HCEC 1CT (cell line): ENCODE measurements around the gene NELFE.
"Not testable (repeated sequence)": the region's sequence is repeated elsewhere in the genome, so short reads cannot be mapped to it uniquely, and the experiment has no call there.

Source experiments
- DNase-seq: peaks from one replicate; pipeline ENCODE4 v3.0.0-alpha.2; 2017

NELFE gene

DNA sequence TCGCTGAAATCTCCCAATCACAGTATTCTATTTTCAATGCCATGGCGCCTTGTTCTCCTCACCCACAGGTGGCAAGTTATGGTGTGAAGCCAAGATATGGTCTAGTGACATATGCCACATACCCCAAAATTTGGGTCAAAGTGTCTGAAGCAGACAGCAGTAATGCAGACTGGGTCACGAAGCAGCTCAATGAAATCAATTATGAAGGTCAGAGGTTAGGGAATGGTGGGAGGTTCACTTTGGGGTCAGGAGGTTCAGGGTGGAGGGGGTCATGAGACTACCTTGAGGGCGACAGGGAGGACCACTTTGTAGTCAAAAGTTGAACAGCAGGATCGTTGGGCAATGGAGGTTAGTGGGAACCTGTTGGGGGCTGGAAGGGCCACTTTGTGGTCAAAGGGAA, 10.5 kb downstream of the NELFE start:
- no peak for DNase-seq

DNA sequence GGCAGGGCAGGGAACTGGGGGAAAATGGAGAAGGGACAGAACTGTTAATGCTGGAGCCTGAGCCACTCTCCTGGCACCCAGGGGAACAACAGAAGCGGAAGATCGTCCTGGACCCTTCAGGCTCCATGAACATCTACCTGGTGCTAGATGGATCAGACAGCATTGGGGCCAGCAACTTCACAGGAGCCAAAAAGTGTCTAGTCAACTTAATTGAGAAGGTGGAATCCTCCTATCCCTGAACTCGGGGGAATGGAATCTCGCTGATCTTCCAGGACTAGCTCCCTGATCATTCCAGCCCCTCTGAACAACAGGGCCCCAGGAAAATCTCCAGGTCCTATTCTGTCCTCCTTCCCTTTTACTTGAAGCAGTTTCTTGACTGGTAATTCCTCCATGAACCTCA, 10.9 kb downstream of the NELFE start:
- no peak for DNase-seq

DNA sequence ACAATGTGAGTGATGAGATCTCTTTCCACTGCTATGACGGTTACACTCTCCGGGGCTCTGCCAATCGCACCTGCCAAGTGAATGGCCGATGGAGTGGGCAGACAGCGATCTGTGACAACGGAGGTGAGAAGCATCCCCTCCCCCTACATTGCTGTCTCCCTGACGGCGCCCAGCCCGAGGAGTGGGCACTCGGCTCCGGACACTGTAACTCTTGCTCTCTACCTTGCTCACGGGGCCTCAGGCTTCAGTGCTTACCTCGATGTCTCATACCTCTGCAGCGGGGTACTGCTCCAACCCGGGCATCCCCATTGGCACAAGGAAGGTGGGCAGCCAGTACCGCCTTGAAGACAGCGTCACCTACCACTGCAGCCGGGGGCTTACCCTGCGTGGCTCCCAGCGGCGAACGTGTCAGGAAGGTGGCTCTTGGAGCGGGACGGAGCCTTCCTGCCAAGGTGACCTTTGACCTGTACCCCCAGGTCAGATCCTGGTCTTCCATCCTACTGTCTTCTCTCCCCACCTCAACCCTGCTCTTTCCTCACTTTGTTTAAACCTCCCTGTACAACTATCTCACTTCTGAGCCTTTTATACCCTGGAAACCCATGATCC, 11.6 kb downstream of the NELFE start:
- no peak for DNase-seq

DNA sequence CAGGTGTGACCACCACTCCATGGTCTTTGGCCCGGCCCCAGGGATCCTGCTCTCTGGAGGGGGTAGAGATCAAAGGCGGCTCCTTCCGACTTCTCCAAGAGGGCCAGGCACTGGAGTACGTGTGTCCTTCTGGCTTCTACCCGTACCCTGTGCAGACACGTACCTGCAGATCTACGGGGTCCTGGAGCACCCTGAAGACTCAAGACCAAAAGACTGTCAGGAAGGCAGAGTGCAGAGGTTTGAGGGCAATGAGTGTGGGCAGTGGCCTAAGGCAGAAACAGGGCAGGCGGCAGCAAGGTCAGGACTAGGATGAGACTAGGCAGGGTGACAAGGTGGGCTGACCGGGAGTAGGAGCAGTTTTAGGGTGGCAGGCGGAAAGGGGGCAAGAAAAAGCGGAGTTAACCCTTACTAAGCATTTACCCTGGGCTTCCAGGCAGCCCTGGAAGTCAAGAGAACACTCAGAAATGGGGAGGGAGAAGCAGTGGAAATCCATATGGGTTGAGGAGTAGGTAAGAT, 12.3 kb downstream of the NELFE start:
- DNase-seq: no peak

DNA sequence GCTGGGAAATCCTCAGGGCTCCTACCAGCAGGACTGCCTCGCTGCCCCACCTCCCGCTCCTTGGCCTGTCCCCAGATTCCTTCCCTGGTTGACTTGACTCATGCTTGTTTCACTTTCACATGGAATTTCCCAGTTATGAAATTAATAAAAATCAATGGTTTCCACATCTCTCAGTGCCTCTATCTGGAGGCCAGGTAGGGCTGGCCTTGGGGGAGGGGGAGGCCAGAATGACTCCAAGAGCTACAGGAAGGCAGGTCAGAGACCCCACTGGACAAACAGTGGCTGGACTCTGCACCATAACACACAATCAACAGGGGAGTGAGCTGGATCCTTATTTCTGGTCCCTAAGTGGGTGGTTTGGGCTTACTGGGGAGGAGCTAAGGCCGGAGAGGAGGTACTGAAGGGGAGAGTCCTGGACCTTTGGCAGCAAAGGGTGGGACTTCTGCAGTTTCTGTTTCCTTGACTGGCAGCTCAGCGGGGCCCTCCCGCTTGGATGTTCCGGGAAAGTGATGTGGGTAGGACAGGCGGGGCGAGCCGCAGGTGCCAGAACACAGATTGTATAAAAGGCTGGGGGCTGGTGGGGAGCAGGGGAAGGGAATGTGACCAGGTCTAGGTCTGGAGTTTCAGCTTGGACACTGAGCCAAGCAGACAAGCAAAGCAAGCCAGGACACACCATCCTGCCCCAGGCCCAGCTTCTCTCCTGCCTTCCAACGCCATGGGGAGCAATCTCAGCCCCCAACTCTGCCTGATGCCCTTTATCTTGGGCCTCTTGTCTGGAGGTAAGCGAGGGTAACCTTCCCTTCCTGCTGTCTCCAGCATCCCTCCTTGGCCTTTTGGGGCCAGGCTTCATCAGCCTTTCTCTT, 13.0 kb downstream of the NELFE start, which contains the start of gene CFB:
TSS of gene CFB (plus strand) at position 589 of the 863 bp plus-strand sequence. CDS start at position 716, 127 bp downstream.
- peak; percentile 91 for DNase-seq

DNA sequence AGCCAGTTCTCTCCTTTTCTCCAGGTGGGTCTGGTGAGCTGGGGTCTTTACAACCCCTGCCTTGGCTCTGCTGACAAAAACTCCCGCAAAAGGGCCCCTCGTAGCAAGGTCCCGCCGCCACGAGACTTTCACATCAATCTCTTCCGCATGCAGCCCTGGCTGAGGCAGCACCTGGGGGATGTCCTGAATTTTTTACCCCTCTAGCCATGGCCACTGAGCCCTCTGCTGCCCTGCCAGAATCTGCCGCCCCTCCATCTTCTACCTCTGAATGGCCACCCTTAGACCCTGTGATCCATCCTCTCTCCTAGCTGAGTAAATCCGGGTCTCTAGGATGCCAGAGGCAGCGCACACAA, 13.6 kb downstream of the NELFE start:
- DNase-seq: no peak

DNA sequence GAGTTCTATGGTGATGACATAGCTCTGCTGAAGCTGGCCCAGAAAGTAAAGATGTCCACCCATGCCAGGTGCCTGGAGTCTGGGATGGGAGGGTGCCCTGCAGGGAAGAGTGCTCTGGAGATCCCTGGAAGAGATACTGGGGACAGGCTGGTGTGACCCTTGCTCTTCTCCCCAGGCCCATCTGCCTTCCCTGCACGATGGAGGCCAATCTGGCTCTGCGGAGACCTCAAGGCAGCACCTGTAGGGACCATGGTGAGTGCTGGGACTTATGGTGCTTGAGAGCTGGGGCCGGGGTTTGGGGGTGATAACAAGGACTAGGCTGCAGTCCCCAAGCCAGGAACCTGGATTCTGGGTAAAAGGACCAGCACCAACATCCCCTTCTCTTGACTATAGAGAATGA, 15.0 kb downstream of the NELFE start:
- DNase-seq: no peak

DNA sequence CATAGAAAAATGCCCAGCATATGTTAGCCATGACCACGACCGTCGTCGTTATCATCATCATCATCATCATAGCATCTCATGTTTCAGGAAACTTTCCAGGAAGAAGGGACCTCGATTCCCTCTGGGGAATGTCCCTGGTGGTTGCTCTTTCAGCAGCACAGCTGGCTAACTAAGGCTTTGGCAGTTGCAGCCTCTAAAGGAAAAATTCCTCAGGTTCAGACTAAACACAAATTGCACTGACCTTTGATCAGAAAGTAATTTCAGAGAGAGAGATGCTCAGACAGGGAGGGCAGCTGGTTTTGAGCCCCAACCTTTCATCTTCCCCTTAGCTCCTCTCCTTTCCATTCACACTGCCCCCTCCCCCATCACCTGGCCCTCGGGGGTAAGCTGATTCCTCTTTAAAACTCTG, 18.5 kb downstream of the NELFE start:
- DNase-seq: peak; percentile 9

DNA sequence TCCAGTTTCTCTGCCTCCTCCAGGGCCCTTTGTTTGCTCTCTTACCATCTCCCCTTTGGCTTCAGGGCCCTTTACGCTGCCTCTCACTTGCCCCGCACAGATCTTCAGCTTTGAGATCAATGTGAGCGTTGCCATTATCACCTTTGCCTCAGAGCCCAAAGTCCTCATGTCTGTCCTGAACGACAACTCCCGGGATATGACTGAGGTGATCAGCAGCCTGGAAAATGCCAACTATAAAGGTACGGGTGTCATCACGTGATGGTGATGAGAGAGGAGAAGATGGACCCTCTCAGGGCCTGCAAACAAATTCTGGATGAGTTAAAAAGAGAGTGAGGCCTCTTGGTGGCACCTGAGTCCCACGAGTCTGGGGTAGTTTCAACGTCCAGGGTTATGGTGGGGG, 22.9 kb downstream of the NELFE start:
- DNase-seq: no peak

DNA sequence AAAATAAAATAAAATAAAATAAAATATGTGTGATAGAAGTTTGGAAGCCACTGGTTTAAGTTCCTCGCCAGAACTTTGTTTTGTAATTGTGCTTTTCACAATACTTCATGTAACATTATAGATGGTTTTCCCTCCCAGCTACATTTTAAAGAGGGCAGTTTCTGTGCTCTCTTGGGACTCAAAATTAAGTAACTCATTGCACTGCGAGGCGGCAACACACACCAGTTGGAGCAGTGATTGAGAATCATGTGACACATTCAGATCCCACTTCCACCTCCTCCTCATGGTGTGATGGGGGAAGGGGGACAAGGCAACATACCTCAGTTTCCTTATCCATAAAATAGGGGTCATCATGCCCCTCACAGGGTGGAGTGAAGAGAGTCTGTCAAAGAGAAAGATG, 23.8 kb downstream of the NELFE start:
- DNase-seq: no peak

DNA sequence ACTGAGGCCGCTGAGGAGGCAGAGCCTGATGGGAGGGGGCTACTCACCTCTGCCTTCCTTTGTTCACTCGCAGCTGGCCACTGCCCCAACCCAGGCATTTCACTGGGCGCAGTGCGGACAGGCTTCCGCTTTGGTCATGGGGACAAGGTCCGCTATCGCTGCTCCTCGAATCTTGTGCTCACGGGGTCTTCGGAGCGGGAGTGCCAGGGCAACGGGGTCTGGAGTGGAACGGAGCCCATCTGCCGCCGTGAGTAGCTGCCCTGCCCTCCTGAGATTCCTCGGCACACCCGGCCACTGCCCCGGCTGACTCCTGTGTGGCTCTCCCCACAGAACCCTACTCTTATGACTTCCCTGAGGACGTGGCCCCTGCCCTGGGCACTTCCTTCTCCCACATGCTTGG, 25.2 kb downstream of the NELFE start:
- no peak for DNase-seq

DNA sequence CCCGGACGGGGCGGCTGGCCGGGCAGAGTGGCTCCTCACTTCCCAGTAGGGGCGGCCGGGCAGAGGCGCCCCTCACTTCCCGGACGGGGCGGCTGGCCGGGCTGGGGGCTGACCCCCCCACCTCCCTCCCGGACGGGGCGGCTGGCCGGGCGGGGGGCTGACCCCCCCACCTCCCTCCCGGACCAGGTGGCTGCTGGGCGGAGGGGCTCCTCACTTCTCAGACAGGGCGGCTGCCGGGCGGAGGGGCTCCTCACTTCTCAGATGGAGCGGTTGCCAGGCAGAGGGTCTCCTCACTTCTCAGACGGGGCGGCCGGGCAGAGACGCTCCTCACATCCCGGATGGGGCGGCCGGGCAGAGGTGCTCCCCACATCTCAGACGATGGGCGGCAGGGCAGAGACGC, 26.6 kb downstream of the NELFE start:
- DNase-seq: not testable (repeated sequence)

DNA sequence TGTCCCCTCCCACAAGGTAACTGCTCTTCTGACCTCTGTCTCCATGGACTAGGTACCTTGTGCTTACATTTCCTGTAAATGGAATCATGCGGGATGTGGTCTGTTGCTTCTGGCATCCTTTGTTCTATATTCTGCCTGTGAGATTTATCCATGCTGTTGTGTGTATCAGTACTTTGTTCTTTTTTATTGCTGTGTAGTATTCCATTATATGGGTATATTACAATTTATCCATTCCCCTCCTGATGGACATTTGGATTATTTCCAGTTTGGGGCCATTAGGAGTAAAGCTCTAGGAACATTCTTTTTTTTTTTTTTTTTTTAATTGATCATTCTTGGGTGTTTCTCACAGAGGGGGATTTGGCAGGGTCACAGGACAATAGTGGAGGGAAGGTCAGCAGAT, 27.8 kb downstream of the NELFE start:
- DNase-seq: no peak

DNA sequence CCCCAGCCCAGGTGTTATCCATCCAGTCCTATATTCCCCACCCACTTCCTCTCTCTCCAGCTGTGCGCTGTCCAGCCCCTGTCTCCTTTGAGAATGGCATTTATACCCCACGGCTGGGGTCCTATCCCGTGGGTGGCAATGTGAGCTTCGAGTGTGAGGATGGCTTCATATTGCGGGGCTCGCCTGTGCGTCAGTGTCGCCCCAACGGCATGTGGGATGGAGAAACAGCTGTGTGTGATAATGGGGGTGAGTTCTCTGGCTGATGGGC, 30.2 kb downstream of the NELFE start:
- DNase-seq: no peak

DNA sequence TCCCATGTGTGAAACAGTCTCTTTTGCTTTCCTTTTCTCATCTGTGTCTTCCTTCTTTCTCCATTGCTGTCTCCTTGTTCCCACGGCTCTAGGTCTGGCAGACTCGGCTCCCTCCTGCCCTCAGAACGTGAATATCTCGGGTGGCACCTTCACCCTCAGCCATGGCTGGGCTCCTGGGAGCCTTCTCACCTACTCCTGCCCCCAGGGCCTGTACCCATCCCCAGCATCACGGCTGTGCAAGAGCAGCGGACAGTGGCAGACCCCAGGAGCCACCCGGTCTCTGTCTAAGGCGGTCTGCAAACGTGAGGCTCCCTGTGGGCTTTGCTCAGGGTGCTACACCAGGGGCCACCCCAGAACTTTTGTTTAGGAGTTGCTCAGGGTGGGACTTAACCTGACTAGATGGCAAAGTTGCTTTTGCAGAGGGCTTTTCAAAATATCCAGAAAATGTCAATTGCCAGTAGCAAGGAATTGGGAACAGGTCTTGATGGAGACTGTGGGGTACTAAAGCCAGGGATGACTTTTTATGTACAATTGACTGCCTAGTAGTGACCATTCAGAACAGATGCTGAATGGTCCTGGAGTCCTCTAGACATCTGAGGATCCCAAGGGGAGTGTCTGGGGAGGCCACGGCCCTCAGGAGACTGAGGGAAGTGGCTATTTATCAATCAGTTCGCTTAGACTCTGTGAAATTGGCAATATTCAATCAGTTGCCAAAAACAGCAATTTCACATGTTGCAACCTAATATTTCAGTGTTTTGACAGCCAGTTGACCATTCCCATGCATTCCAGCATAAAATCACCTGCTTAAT, 30.7 kb downstream of the NELFE start:
- no peak for DNase-seq

DNA sequence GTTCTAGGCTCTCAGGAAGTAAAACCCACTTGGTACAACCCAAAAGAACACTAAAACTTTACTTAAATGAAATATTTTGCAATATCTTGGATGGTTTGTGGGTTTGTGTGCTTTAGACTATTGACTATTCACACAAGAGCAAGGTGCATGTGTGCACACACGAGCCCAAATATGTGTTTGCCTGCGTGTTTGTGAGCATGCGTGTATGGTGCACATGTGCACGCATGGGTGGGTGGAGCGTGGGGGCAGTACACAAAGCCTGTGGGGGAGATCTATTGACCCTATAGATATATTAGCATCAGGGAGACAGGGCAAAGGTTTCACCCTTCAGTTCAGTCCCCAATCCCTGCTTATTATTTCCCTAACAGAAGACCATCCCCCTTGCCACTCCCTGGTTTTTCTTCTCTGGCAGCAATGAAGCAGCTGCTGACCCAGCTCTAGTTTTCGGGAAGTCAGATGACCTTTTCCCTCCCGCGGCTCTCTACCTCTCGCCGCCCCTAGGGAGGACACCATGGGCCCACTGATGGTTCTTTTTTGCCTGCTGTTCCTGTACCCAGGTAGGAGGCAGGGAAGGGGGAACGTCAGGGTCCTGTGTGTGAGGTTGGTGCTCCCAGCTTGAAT, 31.4 kb downstream of the NELFE start, which contains the start of gene C2:
TSS of gene C2 (plus strand) at position 476 of the 621 bp plus-strand sequence. CDS start at position 512, 36 bp downstream.
- no peak for DNase-seq

DNA sequence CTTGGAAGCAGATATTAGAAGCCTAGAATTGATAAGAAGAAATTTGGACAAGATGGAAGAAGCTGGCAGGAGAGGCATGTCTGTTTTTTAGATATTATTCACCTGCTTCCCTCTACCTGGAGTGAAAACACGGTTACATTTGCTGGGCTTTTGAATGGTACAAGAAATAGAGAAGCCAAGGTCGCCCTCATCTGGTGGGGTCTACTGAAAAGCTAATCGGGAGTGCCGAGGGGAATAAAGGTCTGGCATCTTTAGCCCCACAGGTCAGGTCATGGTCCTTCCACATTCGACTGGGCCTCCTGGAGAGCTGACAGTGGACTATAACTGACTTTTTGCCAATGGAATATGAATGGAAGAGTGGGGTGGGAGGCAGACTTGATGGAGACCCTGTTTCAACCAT, 35.8 kb downstream of the NELFE start:
- DNase-seq: no peak

DNA sequence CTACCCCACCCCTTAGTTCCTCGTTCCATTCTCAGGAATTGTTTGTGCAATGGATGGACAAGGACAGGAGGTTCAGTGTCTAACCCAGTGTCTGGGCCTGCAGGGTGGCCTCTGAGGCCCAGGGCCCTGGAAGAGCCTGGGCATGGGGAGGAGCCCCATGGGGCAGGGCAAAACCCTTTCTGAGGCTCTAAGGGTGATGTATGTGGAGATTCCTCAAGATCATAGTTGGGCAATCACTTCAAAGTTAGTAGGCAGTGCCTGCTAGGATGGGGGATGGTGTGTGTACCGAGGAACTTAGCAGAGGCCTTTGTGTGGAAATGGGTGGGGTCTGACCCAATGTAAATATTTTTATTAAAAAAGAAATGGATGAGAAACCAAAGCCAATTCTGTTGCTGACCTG, 38.0 kb downstream of the NELFE start:
- no peak for DNase-seq

DNA sequence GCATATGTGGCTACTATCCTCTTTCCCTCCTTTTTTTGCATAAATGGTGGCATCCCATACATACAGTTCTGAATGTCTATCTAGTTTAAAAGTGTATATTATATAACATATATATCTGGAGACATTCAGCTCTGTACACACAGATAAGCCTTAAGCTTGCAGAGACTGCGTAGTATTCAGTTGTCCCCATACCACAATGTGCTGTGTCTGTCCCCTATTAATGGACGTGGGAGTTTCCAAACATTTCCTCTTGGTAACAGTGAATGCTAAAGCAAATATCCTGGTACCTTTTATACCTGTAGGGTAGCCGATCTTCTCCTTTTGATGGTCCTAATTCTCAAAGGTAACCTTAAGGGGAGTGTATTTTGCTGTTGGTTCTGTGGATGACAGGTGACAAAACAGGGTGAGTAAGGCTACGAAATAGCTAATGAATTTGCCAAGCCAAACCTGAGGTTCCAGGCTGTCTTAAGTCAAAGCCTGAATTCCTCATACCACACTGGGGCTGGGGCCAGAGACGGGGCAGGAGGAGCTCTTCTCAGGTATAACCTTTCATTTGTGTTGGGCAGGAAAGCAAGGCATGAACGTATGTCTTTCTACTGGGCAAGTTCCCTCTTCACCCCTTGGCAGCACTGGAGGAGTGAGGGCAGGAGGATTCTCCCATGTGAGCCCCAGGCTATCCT, 39.0 kb downstream of the NELFE start:
- no peak for DNase-seq

DNA sequence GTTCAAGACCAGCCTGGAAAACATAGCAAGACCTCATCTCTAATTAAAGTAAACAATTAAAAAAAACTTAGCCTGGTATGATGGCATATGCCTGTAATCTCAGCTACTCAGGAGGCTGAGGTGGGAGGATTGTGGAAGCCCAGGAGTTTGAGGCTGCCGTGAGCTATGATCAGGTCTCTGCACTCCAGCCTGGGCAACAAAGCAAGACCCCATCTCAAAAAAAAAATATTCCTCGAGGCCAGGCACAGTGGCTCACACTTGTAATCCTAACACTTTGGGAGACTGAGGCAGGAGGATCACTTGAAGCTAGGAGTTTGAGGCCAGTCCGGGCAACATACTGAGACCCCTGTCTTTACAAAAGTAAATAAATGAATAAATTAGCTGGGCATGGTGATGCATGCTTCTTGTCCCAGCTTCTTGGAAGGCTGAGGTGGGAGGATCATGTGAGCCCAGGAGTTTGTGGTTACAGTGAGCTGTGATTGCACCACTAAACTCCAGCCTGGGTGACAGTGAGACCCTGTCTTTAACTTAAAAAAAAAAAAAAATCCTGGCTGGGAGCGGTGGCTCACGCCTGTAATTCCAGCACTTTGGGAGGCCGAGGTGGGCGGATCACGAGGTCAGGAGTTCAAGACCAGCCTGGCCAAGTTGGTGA, 40.6 kb downstream of the NELFE start:
- no peak for DNase-seq

DNA sequence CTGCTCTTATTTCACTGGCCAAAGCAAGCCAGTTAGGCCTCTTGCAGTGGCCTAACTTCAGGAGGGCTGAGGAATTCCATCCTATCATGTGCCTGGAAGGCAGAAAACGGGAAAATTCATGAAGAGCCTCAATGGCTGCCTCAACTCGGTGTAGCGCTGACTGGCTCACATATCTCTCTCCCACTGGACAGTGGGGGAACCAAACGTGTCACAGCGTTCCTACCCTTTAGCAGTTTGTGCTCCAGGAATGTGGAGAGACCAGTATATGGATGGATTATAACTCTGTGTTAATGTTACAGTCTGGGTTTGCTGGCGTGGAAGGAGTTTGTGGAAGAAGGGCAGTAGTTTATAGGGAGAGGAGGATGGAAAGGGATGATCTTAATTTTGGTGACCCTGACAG, 43.0 kb downstream of the NELFE start:
- no peak for DNase-seq

DNA sequence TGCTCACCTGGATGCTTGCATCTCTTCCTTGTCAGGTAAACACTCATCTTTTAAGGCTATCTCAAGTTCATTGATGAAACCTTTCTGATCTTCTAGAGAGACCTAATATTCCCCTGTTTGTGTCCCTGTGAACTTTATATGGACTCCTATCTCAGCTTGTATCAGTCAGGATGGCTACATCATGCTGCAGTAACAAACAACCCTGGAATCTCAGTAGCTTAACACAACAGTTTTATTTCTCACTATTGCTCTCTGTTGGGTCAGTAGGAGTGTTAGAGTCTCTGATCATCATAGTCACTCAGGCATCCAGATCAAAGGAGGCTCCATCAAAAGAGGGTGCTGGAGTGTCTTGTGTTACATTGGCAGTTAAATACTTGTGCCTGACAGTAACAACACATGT, 43.4 kb downstream of the NELFE start:
- no peak for DNase-seq
